ENCODE data around the gene PLEKHG3. TPM values are rescaled to one million over a fixed set of nuclear protein-coding genes. Genes with fewer than 3 reads are reported as not detected.

The PLEKHG3 gene
- total RNA-seq (2014; rRNA removed; shearing (Covaris generic)) (not detected in 2 replicates), total RNA-seq (2022) (not detected in 2 replicates), Bru-seq, nascent RNA (percentile 7 among the genes with signal in this experiment), BruChase-seq, experiment 1, labeled RNA remaining after a 6-hour chase (percentile 9 among the genes with signal in this experiment), BruChase-seq, experiment 2, labeled RNA remaining after a 2-hour chase (percentile 10 among the genes with signal in this experiment)
- long read RNA-seq = 0 reads

- no peak within 1 kb of the TSS for H3K4me2 ChIP-seq (ENCODE audit: low read length)
- CTCF ChIA-PET (ENCODE audit: unreplicated experiment) = no interaction called here
- H3K9me3 ChIP-seq (ENCODE audit: low read length) = no peaks in the 10 kb centered on the region
- no TSS peak for BruUV-seq (replicated peaks)
- H3K27ac ChIP-seq (ENCODE audit: low read depth, low read length, poor library complexity, severe bottlenecking) = no peak within 1 kb of the TSS
- DNase-seq (ENCODE audit: low spot score) = no peak
- intact Hi-C loops (cut with micrococcal nuclease; ENCODE audit: unreplicated experiment) = no loop called here
- no peaks in the 10 kb centered on the region for H3K9me2 ChIP-seq (ENCODE audit: insufficient read depth, low read length)
- POLR2A ChIA-PET = no interaction called here
- TF ChIP-seq CTCF (conservative IDR thresholded peaks at IDR 0.05; ENCODE audit: low read length) (no peak), EZH2phosphoT487 (IDR thresholded peaks at IDR 0.05; ENCODE audit: borderline replicate concordance, low read depth, low read length) (no peak)
- H3K4me1 ChIP-seq (ENCODE audit: insufficient read depth, low read length, poor library complexity, severe bottlenecking) = no peaks in the 10 kb centered on the region
- H3K79me2 ChIP-seq (ENCODE audit: insufficient read depth, low read depth, low read length) = no peaks in the 10 kb centered on the region
- H3K4me3 ChIP-seq (ENCODE audit: low read depth, low read length, poor library complexity, severe bottlenecking) = no peak within 1 kb of the TSS
- H2AFZ ChIP-seq (ENCODE audit: low read length) = no peak within 1 kb of the TSS
- no peaks in the 10 kb centered on the region for H3K36me3 ChIP-seq (ENCODE audit: insufficient read depth, low read length)
- H4K20me1 ChIP-seq (ENCODE audit: insufficient read depth, low read length) = no peaks in the 10 kb centered on the region
Measured at GRCh38 chr14:64704143-64704742, at the start of gene PLEKHG3. Gene PLEKHG3, plus strand, starts transcription at chr14:64704424. Its CDS starts 23,208 bp downstream, at chr14:64727632.

- no peak overlapping the region for H3K27ac ChIP-seq (ENCODE audit: low read depth, low read length, poor library complexity, severe bottlenecking)
- no peaks in the 10 kb centered on the region for H3K79me2 ChIP-seq (ENCODE audit: insufficient read depth, low read depth, low read length)
- no peaks in the 10 kb centered on the region for H3K36me3 ChIP-seq (ENCODE audit: insufficient read depth, low read length)
- POLR2A ChIA-PET = interaction anchor here (0.5 to 1.1 kb wide), 3 partner anchors 9 to 23 kb away, joined by 3 to 4 read pairs (median 4); no protein-coding TSS in a partner anchor
- H2AFZ ChIP-seq (ENCODE audit: low read length) = no peak overlapping the region
- H3K4me3 ChIP-seq (ENCODE audit: low read depth, low read length, poor library complexity, severe bottlenecking) = no peak overlapping the region
- no peak overlapping the region for H3K4me2 ChIP-seq (ENCODE audit: low read length)
- intact Hi-C loops (cut with micrococcal nuclease; ENCODE audit: unreplicated experiment) = no loop called here
- no peaks in the 10 kb centered on the region for H4K20me1 ChIP-seq (ENCODE audit: insufficient read depth, low read length)
- CTCF ChIA-PET (ENCODE audit: unreplicated experiment) = no interaction called here
- no peaks in the 10 kb centered on the region for H3K4me1 ChIP-seq (ENCODE audit: insufficient read depth, low read length, poor library complexity, severe bottlenecking)
- H3K9me2 ChIP-seq (ENCODE audit: insufficient read depth, low read length) = no peaks in the 10 kb centered on the region
- no TSS peak for BruUV-seq (replicated peaks)
- H3K9me3 ChIP-seq (ENCODE audit: low read length) = no peaks in the 10 kb centered on the region
- DNase-seq (ENCODE audit: low spot score) = no peak
- TF ChIP-seq EZH2phosphoT487 (IDR thresholded peaks at IDR 0.05; ENCODE audit: borderline replicate concordance, low read depth, low read length) (no peak), CTCF (conservative IDR thresholded peaks at IDR 0.05; ENCODE audit: low read length) (no peak)
Measured at GRCh38 chr14:64654901-64655300, 49.3 kb upstream of the PLEKHG3 start.

GRCh38 chr14:64656986-64657385 lies 47.2 kb upstream of the PLEKHG3 start:
- ChIA-PET POLR2A (no interaction called here), CTCF (ENCODE audit: unreplicated experiment) (no interaction called here)
- DNase-seq (ENCODE audit: low spot score) = no peak
- H3K4me1 ChIP-seq (ENCODE audit: insufficient read depth, low read length, poor library complexity, severe bottlenecking) = no peaks in the 10 kb centered on the region
- no peak overlapping the region for H3K27ac ChIP-seq (ENCODE audit: low read depth, low read length, poor library complexity, severe bottlenecking)
- no peaks in the 10 kb centered on the region for H3K9me2 ChIP-seq (ENCODE audit: insufficient read depth, low read length)
- H4K20me1 ChIP-seq (ENCODE audit: insufficient read depth, low read length) = no peaks in the 10 kb centered on the region
- intact Hi-C loops (cut with micrococcal nuclease; ENCODE audit: unreplicated experiment) = no loop called here
- no peaks in the 10 kb centered on the region for H3K9me3 ChIP-seq (ENCODE audit: low read length)
- H3K79me2 ChIP-seq (ENCODE audit: insufficient read depth, low read depth, low read length) = no peaks in the 10 kb centered on the region
- no peak for TF ChIP-seq CTCF (conservative IDR thresholded peaks at IDR 0.05; ENCODE audit: low read length)
- no peak for TF ChIP-seq EZH2phosphoT487 (IDR thresholded peaks at IDR 0.05; ENCODE audit: borderline replicate concordance, low read depth, low read length)
- BruUV-seq (replicated peaks) = no TSS peak
- H3K4me2 ChIP-seq (ENCODE audit: low read length) = no peak overlapping the region
- H3K4me3 ChIP-seq (ENCODE audit: low read depth, low read length, poor library complexity, severe bottlenecking) = no peak overlapping the region
- no peaks in the 10 kb centered on the region for H3K36me3 ChIP-seq (ENCODE audit: insufficient read depth, low read length)
- no peak overlapping the region for H2AFZ ChIP-seq (ENCODE audit: low read length)

Data from OCI-LY7 (cell line).